GM19463 (cell line): ENCODE data around the gene SNX32.

Experiments used
- ATAC-seq: cut with Tn5 transposase; IDR thresholded peaks from one replicate; pipeline ENCODE4 v1.9.1; 2021; ENCODE audit warnings: mild to moderate bottlenecking, moderate library complexity; ENCODE audit not compliant: unreplicated experiment

The SNX32 gene

GRCh38 chr11:65865550-65866172 is 31.9 kb downstream of the SNX32 start:
- ATAC-seq: no peak

GRCh38 chr11:65866509-65867283 is 32.9 kb downstream of the SNX32 start:
- ATAC-seq: no peak

DNA sequence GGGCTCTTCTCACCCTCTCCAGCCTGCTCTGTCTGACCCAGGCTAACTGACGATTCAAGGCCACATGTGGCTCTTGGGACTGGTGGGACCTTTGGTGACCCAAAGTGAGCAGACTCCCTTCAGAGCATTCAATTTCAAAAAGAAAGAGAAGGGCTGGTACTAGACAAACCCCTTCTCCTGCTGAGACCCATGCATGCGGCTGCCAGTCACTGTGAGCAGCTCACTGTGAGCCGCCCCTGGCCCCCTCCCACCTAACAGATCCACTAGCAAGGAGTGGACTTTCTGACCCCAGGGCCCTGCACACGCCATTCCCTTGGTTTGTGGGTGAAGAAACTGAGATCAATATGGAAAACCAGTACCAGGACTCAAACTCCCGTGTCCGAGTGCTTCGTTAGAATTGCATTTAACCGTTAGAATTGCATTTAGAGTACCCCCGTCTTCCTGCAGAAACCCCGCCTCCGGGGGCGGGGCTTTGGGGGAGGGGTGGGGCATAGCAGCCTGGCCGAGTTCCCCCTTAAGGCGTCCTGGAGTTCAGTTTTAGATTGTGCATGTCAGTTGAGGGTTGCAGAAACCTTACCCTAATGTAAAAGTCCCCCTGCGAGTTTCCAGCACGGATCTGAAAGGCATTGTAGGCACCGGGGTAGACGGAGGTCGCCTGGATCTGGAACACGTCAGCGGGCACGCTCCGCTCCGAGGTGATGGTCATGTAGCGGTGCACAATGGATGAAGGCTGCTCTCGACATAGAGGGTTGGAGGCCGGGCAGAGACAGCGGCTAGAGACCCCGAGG is 33.7 kb downstream of the SNX32 start:
- no peak for ATAC-seq

GRCh38 chr11:65868076-65868667 is 34.4 kb downstream of the SNX32 start:
- no peak for ATAC-seq

DNA sequence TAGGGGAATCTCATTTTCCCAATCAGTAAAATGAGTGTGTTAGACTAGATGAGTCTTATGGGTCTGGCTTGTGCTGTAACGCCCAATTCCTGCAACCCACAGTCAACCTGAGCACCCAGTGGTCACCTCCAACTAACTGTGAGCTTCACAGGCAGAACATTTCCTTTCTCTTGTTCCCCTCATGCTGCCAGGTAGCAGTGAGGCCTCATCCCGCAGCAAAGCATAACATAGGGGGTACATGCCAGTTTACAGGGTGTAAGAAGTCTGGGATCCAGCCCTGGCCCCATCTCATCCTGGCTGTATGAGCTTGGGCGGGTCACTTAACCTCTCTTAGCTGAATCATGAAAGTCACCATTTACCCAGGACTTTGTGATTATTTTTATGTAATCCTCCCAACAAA is 35.1 kb downstream of the SNX32 start:
- ATAC-seq: no peak

DNA sequence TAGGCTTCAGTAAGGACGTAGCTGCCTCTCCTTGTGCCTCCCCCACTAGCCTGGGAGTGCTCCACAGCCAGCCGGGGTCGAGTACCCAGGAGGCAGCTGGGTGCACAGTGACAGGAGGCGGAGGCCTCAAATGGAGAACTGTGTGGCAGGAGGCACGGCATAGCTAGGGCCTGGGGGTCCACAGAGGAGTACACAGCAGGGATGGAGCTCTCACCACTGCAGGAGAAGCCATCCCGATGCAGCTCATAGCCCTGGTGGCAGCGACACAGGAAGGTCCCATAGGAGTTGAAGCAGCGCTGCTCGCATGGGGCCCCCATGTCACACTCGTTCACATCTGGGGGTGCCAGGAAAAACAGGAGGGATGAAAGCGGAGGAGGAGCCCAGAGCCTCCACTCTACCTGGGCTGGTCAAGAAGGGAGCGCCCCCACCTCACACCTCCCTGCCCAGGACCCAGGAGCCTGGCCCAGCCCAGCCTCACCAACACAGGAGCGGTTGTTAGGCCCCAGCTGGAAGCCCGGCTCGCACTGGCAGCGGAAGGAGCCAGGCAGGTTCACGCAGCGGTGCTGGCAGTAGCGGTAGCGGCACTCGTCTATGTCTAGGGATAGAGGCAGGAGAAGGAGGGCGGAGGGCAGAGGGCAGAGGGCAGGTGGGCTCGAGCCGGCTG is 36.0 kb downstream of the SNX32 start:
- ATAC-seq: no peak

- ATAC-seq: no peak
Observed at GRCh38 chr11:65870307-65870658, 36.5 kb downstream of the SNX32 start.

DNA sequence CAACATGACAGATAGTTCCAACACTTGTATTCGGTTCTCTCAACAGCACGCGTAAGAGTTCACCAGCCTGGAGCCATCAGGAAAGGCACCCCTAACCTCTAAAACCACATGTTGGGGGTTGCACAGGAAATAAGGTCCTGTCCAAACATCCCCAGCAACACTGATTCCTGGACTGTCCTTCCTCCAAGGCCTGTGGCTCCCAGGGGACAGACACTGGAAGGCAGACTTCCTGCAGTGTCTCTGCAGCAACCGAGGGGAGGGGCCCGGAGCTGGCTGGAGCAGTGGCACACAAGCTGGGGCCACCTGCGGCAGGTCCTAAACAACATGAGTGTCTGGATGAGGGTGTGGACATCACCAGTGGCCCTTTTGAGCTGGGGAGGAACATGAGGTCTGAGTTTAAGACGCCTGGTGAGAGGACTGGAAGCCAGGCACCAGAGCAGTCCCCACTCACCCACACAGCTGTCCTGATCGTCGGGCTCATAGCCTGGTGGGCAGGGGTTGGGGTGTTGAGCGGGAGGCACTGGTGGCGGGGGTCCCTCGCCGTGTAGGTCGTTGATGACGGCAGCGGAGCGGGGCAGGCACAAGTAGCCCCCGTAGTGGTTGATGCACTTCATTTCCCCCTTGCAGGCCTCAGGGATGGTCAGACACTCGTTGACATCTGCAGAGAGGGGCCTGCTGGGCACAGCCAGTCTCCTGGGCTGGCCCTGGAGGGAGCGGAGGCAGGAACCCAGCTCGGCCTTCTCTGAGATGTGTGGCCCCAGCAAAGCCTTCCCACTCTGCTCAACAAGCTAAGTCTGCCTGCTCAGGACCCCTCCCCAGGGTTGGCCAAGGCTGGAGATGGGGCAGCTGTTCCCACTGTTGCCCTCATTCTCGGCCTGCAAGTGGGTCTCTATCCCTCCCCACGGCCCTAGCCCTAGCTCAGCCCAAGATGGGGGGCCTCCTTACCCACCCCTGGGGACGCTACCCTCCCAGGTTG is 37.2 kb downstream of the SNX32 start:
- ATAC-seq: no peak

DNA sequence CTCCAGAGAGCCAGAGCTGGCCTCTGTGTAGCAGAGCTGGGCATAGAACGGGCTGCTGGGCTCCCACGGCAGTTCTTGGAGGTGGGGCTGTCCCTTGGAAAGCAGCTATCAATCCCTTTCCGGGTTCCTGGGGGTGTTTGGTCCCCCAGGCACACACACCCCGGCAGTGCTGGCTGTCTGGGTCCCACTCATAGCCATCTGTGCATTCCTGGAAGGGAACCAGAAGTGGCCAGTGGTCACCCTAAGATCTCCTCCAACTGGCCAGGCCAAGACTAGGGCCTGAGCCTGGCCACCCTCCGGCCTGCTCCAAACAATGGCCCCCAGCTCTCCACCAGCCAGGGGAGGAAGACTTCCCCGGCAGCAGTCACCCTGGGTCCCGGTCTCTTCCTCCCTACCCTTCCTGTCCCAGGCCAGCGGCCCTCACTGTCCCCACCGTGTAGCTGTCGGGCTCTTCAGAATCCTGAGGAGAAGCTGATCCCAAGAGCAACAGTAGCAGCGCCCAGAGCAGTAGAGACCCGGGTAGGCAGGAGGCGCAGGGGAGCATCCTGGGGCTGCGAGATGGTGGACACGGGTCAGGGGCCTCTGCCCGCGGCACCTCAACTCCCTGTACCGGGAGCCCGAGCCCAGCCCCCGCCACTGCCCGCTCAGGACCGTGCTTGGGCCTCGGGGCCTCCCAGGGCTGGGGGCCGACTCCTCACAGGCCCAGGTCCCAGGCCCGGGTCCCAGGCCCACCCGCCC is 38.2 kb downstream of the SNX32 start:
- ATAC-seq: no peak

- no peak for ATAC-seq
Observed at GRCh38 chr11:65872586-65873317, 39.0 kb downstream of the SNX32 start, which contains the start of gene EFEMP2. Gene EFEMP2, minus strand, starts transcription at chr11:65872800. Its CDS starts 446 bp downstream, at chr11:65872354.

DNA sequence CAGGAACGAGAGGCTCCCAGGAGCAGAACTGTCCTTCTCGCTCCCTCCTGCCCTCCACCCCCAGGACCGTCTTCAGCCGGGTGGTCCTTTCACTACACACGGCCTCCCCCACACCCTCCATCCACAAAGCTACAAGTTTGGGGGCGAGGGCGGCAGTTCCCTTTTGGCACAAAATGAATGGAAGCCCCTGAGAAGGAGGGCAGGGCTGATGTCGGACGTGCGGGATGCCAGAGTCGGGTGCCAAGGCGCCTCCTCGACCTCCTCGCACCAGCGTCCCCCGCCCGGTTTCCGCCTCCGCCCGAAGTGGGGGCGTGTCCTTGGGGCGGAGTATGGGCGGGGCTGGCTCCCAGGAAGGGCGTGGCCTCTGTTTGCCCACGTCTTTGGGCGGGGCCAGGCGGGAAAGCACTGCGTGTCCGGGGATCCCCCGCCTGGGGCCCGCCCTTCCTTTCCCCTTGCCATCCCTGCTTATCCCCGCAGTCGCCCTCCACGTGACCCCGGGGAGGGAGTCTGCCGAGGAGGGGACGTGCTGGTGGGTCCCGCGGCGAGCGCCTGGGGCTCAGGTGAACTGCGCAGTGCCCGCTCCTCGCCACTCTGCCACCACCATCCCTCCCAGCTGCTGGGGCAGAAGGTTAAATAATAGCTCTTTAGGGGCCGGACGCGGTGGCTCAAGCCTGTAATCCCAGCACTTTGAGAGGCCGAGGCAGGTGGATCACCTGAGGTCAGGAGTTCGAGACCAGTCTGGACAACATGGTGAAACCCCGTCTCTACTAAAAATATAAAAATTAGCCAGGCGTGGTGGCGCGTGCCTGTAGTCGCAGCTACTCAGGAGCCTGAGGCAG is 39.8 kb downstream of the SNX32 start:
- peak; percentile 77 for ATAC-seq

- no peak for ATAC-seq
Observed at GRCh38 chr11:65879617-65880016, 45.9 kb downstream of the SNX32 start, which contains the start of gene CTSW. Gene CTSW, plus strand, starts transcription at chr11:65879837. Its CDS starts 18 bp downstream, at chr11:65879855.

DNA sequence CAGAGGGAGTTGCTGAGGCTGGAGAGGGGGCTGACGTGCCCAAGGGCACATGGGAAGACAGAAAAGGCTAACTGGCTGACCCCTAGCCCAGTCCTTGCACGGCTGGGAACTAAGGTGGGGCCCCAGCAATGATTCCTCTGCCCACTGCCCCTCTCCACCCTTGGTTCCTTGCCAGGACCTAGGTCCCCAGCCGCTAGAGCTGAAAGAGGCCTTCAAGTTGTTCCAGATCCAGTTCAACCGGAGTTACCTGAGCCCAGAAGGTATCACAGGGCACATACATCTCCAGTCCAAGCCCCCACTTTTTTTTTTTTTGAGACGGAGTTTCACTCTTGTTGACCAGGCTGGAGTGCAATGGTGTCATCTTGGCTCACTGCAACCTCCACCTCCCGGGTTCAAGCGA is 46.3 kb downstream of the SNX32 start:
- no peak for ATAC-seq

GRCh38 chr11:65880844-65881421 is 47.2 kb downstream of the SNX32 start:
- no peak for ATAC-seq

DNA sequence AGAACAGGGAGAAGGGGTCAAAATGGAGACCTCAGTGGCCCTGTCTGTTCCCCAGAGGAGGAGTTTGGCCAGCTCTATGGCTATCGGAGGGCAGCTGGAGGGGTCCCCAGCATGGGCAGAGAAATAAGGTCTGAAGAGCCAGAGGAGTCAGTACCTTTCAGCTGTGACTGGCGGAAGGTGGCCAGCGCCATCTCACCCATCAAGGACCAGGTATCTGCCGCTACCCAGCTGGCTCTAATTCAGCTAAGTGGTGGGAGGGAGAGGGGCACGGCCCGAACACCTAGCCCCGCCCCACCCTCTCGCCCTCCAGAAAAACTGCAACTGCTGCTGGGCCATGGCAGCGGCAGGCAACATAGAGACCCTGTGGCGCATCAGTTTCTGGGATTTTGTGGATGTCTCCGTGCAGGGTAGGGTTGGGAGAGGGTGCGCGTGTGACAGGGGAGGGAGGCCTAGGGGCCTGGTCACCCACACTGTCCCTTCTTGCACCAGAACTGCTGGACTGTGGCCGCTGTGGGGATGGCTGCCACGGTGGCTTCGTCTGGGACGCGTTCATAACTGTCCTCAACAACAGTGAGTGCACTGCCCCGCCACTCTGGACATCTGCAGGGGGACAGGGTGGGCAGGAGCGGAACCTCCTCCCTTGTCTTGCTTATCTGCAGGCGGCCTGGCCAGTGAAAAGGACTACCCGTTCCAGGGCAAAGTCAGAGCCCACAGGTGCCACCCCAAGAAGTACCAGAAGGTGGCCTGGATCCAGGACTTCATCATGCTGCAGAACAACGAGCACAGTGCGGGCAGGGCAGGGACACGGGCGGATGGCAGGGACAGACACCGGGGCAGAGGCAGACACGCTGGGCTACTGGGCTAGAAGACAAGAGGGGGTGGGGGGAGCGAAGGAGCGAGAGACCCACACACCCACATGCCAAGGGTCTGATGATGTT is 48.6 kb downstream of the SNX32 start:
- no peak for ATAC-seq
